ENCODE data around the gene SMAD3. TPM values are rescaled to one million over a fixed set of nuclear protein-coding genes. Genes with fewer than 3 reads are reported as not detected.

SMAD3 gene
- total and polyA plus RNA-seq, 2 donors (not counting 1 experiment from before 2014, with no cell fraction given) = 55.9 to 163 TPM

DNA sequence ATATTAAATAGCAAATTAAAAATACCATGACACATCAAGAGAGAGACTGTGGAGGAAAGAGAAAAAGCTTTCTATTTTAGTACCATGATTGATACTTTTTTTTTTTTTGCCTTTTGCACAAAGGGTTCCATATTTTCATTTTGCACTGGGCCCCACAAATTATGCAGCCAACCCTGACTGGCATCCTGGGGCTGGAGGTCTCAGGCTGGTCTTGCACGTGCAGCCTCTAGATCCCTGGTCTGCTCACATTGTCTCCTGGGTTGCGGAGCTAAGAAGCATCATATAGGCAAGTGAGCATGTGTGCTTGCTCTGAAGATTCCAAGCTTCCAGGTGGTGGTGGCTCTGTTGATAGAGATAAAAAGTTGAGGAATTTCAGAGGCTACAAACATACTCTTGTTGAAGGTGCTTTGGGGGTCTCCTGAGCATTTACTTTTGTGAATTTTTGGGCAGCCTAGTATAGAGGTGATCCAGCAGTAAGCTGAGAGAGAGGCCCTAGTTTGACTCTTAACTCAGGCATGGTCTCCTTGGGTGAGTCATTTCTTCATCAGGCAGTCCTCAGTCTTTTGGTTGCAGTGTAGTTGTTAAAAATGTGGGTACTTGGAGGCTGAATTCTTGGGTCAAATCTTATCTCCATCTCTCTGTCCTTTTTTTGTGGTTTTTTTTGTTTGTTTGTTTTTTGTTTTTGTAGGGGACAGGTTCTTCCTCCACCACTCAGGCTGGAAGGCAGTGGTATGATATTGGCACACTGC, 31.3 kb downstream of the SMAD3 start:
- WGBS (ENCODE audit: insufficient coverage) = 61% methylated on average over 2 of the region's 2 CpGs
- peak overlapping the region in 1 of 2 donors; percentile 82 for H3K27ac ChIP-seq (ENCODE audit: low read length in 2 of 2)
- H3K9me3 Mint-ChIP-seq (ENCODE audit: insufficient read depth) = no peaks in the 10 kb centered on the region
- peak overlapping the region; percentile 74 for H3K4me3 Mint-ChIP-seq
- no peak overlapping the region for H3K9ac ChIP-seq (ENCODE audit: low read length)
- H3K4me3 ChIP-seq (ENCODE audit: control extremely low read depth in 1 of 5, extremely low read depth in 1 of 5, insufficient read depth in 1 of 5, low read depth in 2 of 5, low read length in 4 of 5) = no peak overlapping the region
- ChIA-PET POLR2A (interaction anchor here (1.1 kb wide), 1 partner anchor 10 kb away, joined by 3 read pairs; no protein-coding TSS in a partner anchor), CTCF (interaction anchor here (9.1 kb wide), 1 partner anchor 15 kb away, joined by 109 read pairs; no protein-coding TSS in a partner anchor)
- H4K20me1 ChIP-seq (ENCODE audit: control insufficient read depth, insufficient read depth, low read length, poor library complexity, severe bottlenecking) = peaks cover 5% of the 10 kb centered on the region
- H3K27me3 Mint-ChIP-seq = no peaks in the 10 kb centered on the region
- peaks cover 80% of the 10 kb centered on the region for H3K4me1 Mint-ChIP-seq
- H3K4me2 ChIP-seq (replicated peaks; ENCODE audit: low read depth, low read length, poor library complexity, severe bottlenecking) = peak overlapping the region; percentile 68
- H3K27ac Mint-ChIP-seq = peak overlapping the region; percentile 87
- no peaks in the 10 kb centered on the region for H3K27me3 ChIP-seq (replicated peaks in 1 of 4; ENCODE audit: control extremely low read depth in 1 of 4, control insufficient read depth in 3 of 4, insufficient read depth in 4 of 4, low read length in 3 of 4)
- H2AFZ ChIP-seq (ENCODE audit: insufficient read depth, low read depth, low read length, poor library complexity, severe bottlenecking) = no peak overlapping the region
- TF ChIP-seq, protein P1, sequence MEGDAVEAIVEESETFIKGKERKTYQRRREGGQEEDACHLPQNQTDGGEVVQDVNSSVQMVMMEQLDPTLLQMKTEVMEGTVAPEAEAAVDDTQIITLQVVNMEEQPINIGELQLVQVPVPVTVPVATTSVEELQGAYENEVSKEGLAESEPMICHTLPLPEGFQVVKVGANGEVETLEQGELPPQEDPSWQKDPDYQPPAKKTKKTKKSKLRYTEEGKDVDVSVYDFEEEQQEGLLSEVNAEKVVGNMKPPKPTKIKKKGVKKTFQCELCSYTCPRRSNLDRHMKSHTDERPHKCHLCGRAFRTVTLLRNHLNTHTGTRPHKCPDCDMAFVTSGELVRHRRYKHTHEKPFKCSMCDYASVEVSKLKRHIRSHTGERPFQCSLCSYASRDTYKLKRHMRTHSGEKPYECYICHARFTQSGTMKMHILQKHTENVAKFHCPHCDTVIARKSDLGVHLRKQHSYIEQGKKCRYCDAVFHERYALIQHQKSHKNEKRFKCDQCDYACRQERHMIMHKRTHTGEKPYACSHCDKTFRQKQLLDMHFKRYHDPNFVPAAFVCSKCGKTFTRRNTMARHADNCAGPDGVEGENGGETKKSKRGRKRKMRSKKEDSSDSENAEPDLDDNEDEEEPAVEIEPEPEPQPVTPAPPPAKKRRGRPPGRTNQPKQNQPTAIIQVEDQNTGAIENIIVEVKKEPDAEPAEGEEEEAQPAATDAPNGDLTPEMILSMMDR (IDR thresholded peaks at IDR 0.05) = no peak
- TF ChIP-seq EZH2 (IDR thresholded peaks at IDR 0.05; ENCODE audit: borderline replicate concordance, insufficient read depth, low read depth, low read length, poor library complexity, severe bottlenecking) = no peak
- DNase-seq (no peak), ATAC-seq (ENCODE audit: low read depth) (no peak)
- intact Hi-C loops (cut with micrococcal nuclease) = no loop called here
- peaks cover 1 to 32% of the 10 kb centered on the region in 2 experiments for H3K36me3 ChIP-seq (replicated peaks in 1 of 2; ENCODE audit: control extremely low read depth in 1 of 2, control insufficient read depth in 1 of 2, extremely low read depth in 1 of 2, insufficient read depth in 2 of 2, low read length in 1 of 2)
- H3K9me3 ChIP-seq (ENCODE audit: control extremely low read depth in 1 of 3, control insufficient read depth in 2 of 3, insufficient read depth in 1 of 3, low read length in 2 of 3) = no peaks in the 10 kb centered on the region
- H3K4me1 ChIP-seq (ENCODE audit: control insufficient read depth in 2 of 2, insufficient read depth in 2 of 2, low read length in 2 of 2) = peaks cover 98% of the 10 kb centered on the region in 2 donors
- peaks cover 99% of the 10 kb centered on the region for H3K79me2 ChIP-seq (ENCODE audit: control insufficient read depth, insufficient read depth, low read length)

DNA sequence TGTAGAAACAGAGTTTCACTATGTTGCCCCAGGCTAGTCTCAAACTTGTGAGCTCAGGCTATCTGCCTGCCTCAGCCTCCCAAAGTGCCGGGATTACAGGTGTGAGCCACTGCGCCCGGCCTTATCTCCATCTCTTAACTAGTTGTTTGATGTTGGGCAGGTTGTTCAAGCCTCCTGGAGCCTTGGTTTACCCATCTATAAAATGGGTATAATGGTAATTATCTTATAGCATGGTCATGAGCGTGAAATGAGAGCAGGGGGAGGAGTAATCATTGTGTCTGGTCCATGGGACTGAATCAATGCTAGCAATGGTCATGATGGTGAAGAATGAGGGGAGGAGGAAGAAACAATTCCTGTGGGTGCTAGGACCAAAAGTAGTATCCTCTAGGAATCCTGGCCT, 32.0 kb downstream of the SMAD3 start:
- TF ChIP-seq, protein P1 (IDR thresholded peaks at IDR 0.05) = no peak
- no peaks in the 10 kb centered on the region for H3K9me3 ChIP-seq (ENCODE audit: control extremely low read depth in 1 of 3, control insufficient read depth in 2 of 3, insufficient read depth in 1 of 3, low read length in 2 of 3)
- H3K36me3 ChIP-seq (replicated peaks in 1 of 2; ENCODE audit: control extremely low read depth in 1 of 2, control insufficient read depth in 1 of 2, extremely low read depth in 1 of 2, insufficient read depth in 2 of 2, low read length in 1 of 2) = peaks cover 1 to 32% of the 10 kb centered on the region in 2 experiments
- intact Hi-C loops (cut with micrococcal nuclease) = no loop called here
- no peak overlapping the region for H3K9ac ChIP-seq (ENCODE audit: low read length)
- no peak overlapping the region for H3K4me3 ChIP-seq (ENCODE audit: control extremely low read depth in 1 of 5, extremely low read depth in 1 of 5, insufficient read depth in 1 of 5, low read depth in 2 of 5, low read length in 4 of 5)
- no peaks in the 10 kb centered on the region for H3K9me3 Mint-ChIP-seq (ENCODE audit: insufficient read depth)
- CTCF ChIA-PET = interaction anchor here (1.9 to 9.1 kb wide), 2 partner anchors 15 to 19 kb away, joined by 4 to 109 read pairs; no protein-coding TSS in a partner anchor
- peak overlapping the region; percentile 68 for H3K4me2 ChIP-seq (replicated peaks; ENCODE audit: low read depth, low read length, poor library complexity, severe bottlenecking)
- peak overlapping the region; percentile 74 for H3K4me3 Mint-ChIP-seq
- H3K27me3 ChIP-seq (replicated peaks in 1 of 4; ENCODE audit: control extremely low read depth in 1 of 4, control insufficient read depth in 3 of 4, insufficient read depth in 4 of 4, low read length in 3 of 4) = no peaks in the 10 kb centered on the region
- no peak overlapping the region for H2AFZ ChIP-seq (ENCODE audit: insufficient read depth, low read depth, low read length, poor library complexity, severe bottlenecking)
- H3K27ac Mint-ChIP-seq = peak overlapping the region; percentile 87
- peak overlapping the region in 1 of 2 donors; percentile 82 for H3K27ac ChIP-seq (ENCODE audit: low read length in 2 of 2)
- POLR2A ChIA-PET = interaction anchor here (1.1 kb wide), 1 partner anchor 11 kb away, joined by 3 read pairs; no protein-coding TSS in a partner anchor
- H3K27me3 Mint-ChIP-seq = no peaks in the 10 kb centered on the region
- 100% methylated on average over 1 of the region's 4 CpGs for WGBS (ENCODE audit: insufficient coverage)
- peaks cover 98% of the 10 kb centered on the region in 2 donors for H3K4me1 ChIP-seq (ENCODE audit: control insufficient read depth in 2 of 2, insufficient read depth in 2 of 2, low read length in 2 of 2)
- no peak for ATAC-seq (ENCODE audit: low read depth)
- peaks cover 73% of the 10 kb centered on the region for H3K4me1 Mint-ChIP-seq
- peaks cover 99% of the 10 kb centered on the region for H3K79me2 ChIP-seq (ENCODE audit: control insufficient read depth, insufficient read depth, low read length)
- H4K20me1 ChIP-seq (ENCODE audit: control insufficient read depth, insufficient read depth, low read length, poor library complexity, severe bottlenecking) = peaks cover 5% of the 10 kb centered on the region
- DNase-seq = no peak
